Measurements from ENCODE around the gene SPTBN5. TPM values are rescaled to one million over a fixed set of nuclear protein-coding genes. Genes with fewer than 3 reads are reported as not detected.
A peak's percentile ranks its signal among the peaks of the same experiment; 100 is the strongest.

Gene SPTBN5
- total RNA-seq, 2 donors from 2014 or later = 0.52 to 3.0 TPM

DNA sequence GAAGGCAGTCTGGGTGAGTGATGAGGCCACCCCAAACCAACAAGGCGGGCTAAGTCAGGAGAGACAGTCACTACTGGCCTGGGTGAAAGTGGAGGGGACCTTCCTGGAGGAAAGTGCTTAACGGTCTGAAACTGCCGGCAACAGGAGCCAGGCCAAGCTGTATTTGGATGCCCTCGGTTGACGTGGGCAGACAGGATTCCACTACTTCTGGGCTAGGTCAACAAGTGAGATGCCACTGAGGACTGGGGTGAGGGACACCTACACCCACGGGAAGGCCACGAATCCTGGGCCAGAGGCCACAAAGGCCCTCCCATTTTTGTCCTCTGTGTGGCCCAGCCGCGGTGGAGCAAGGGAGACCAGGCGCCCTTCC is 12.3 kb downstream of the SPTBN5 start:
- Histone ChIP-seq H3K4me1 (peaks cover 19% of the 10 kb centered on the region), H3K27ac (no peak overlapping the region), H3K27me3 (no peaks in the 10 kb centered on the region), H3K4me3 (no peak overlapping the region), H3K9me3 (no peaks in the 10 kb centered on the region), H3K36me3 (replicated peaks in 1 of 2; ENCODE audit: insufficient read depth in 1 of 2, low read depth in 2 of 2) (no peaks in the 10 kb centered on the region)
- DNase-seq (no peak), ATAC-seq (peak; percentile 5)
- TF ChIP-seq, protein P1, sequence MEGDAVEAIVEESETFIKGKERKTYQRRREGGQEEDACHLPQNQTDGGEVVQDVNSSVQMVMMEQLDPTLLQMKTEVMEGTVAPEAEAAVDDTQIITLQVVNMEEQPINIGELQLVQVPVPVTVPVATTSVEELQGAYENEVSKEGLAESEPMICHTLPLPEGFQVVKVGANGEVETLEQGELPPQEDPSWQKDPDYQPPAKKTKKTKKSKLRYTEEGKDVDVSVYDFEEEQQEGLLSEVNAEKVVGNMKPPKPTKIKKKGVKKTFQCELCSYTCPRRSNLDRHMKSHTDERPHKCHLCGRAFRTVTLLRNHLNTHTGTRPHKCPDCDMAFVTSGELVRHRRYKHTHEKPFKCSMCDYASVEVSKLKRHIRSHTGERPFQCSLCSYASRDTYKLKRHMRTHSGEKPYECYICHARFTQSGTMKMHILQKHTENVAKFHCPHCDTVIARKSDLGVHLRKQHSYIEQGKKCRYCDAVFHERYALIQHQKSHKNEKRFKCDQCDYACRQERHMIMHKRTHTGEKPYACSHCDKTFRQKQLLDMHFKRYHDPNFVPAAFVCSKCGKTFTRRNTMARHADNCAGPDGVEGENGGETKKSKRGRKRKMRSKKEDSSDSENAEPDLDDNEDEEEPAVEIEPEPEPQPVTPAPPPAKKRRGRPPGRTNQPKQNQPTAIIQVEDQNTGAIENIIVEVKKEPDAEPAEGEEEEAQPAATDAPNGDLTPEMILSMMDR (IDR thresholded peaks at IDR 0.05) = no peak
- 52 to 74% methylated on average over 3 to 10 of the region's 10 CpGs for WGBS, 2 donors
- intact Hi-C loops (cut with DNase I) = no loop called here

DNA sequence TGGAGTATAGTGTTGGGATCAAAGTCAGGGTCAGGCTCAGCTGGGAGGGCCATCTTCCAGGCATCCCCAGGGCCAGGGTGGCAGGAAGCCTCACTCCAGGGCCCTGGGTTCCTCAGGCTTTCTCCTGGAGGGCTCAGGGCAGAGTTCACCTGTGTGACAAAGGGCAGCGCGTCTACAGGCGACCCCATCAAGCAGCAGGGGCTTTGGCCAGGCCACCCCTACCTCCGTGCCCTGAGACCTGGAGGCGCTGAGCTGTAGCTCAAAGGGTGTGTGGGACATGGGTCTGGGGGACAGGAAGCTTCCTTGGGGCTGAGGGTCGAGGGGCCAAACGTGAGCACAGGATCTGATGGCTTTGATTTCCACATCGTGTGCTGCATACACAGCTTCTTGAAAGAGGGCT is 12.8 kb downstream of the SPTBN5 start:
- ATAC-seq (no peak), DNase-seq (no peak)

DNA sequence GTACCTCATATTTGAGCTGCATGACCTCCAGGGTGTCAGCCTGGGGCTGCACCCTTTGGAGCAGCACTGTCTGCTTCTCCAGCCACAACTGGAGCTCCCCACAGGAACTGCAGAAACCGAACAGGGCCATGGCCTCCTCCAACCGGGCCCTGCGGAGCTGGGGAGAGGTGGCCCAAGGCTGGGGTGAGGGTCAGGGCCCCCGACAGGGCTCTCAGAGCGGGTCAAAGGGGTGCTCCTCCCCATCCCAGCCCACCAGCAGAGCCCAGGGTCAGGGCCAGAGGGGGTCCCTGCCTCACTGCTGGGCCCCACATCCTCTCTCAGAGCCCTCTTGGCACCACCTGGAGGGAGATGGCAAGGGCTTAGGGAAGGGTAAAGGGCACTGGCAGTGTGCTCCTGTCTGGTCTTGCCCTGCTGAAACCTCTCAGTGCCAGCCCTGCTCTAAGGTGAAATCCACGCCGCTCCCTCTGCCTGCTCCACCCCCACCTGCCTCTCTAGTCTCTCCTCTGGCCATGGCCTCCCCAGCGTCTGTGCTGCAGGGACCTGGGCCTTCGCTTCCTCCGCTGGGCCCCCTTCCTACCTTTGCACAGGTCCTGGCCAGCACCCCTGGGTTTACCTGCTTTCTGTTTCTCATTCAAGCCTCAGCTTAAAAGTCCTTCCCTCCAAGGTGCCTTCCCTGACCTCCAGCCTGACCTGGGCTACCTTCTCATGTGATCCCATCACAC is 13.5 kb downstream of the SPTBN5 start:
- Histone ChIP-seq H3K27ac (no peak overlapping the region), H3K36me3 (replicated peaks in 1 of 2; ENCODE audit: insufficient read depth in 1 of 2, low read depth in 2 of 2) (no peaks in the 10 kb centered on the region), H3K27me3 (no peaks in the 10 kb centered on the region), H3K4me1 (peaks cover 19% of the 10 kb centered on the region), H3K4me3 (no peak overlapping the region), H3K9me3 (no peaks in the 10 kb centered on the region)
- intact Hi-C loops (cut with DNase I) = no loop called here
- no peak for DNase-seq
- no peak for ATAC-seq
- TF ChIP-seq POLR2A (IDR thresholded peaks at IDR 0.05) = no peak
- TF ChIP-seq, protein P1 (IDR thresholded peaks at IDR 0.05) = no peak
- 93 to 98% methylated on average over 5 to 10 of the region's 10 CpGs for WGBS, 2 donors

More for the DNA sequence above, 12.8 kb downstream of the SPTBN5 start:
- intact Hi-C loops (cut with DNase I) = no loop called here
- 94 to 95% methylated on average over 5 to 8 of the region's 8 CpGs for WGBS, 2 donors
- Histone ChIP-seq H3K4me3 (no peak overlapping the region), H3K36me3 (replicated peaks in 1 of 2; ENCODE audit: insufficient read depth in 1 of 2, low read depth in 2 of 2) (no peaks in the 10 kb centered on the region), H3K9me3 (no peaks in the 10 kb centered on the region), H3K27ac (no peak overlapping the region), H3K27me3 (no peaks in the 10 kb centered on the region), H3K4me1 (peaks cover 19% of the 10 kb centered on the region)
- TF ChIP-seq, protein P1 (IDR thresholded peaks at IDR 0.05) = no peak
- no peak for TF ChIP-seq POLR2A (IDR thresholded peaks at IDR 0.05)

DNA sequence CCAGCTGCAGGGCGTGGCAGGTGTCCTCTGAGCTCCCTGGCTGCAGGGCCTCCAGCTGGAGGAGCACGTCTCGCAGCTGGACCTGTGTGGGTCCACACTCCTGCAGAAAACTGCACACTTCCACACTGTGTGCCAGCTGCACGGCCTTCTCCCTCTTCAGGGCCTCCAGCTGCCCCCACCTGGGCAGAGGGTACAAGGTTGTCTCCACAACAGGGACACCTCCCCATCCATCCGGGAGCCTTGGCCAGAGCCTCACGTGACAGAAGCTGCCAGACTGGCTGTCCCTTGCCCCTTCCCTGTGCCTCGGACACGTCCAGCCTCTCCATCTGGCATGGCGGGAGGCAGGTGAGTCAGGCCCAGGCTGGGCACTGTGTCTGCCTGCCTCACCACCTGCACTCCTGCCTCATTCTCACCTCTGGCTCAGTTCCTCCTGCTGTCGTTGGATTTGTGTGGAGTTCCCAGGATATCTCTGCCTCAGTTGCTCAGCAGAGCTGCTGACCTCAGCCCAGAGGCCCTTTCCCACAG is 14.5 kb downstream of the SPTBN5 start:
- TF ChIP-seq POLR2A (IDR thresholded peaks at IDR 0.05) = no peak
- TF ChIP-seq, protein P1 (IDR thresholded peaks at IDR 0.05) = no peak
- WGBS, 2 donors = 86 to 89% methylated on average over 10 of the region's 10 CpGs
- Histone ChIP-seq H3K9me3 (no peaks in the 10 kb centered on the region), H3K27me3 (no peaks in the 10 kb centered on the region), H3K4me3 (no peak overlapping the region), H3K36me3 (replicated peaks in 1 of 2; ENCODE audit: insufficient read depth in 1 of 2, low read depth in 2 of 2) (no peaks in the 10 kb centered on the region), H3K27ac (no peak overlapping the region), H3K4me1 (peaks cover 19% of the 10 kb centered on the region)
- no peak for DNase-seq
- ATAC-seq = no peak
- intact Hi-C loops (cut with DNase I) = no loop called here

DNA sequence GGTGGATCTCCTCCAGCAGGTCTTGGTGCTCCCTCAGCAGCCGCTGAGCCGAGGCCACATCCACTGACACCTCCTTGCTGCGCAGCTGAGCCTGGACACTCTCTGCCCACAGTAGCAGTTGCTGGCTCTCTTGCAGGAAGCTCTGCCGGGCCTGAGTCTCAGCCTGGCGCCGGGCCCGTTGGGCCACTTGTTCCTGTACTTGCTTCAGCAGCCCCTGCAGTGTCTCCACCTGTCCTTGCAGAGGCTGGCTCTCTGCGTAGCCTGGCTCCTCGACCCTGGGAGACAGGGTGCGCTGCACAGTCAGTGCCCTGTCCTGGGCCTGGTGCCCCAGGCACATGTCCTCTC is 15.5 kb downstream of the SPTBN5 start:
- no peaks in the 10 kb centered on the region for H3K9me3 ChIP-seq
- TF ChIP-seq POLR2A (IDR thresholded peaks at IDR 0.05) = no peak
- TF ChIP-seq, protein P1 (IDR thresholded peaks at IDR 0.05) = no peak
- WGBS, 2 donors = 89 to 91% methylated on average over 8 to 9 of the region's 10 CpGs
- H3K27ac ChIP-seq = no peak overlapping the region
- H3K4me3 ChIP-seq = no peak overlapping the region
- no peak for ATAC-seq
- no peak for DNase-seq
- H3K36me3 ChIP-seq (replicated peaks in 1 of 2; ENCODE audit: insufficient read depth in 1 of 2, low read depth in 2 of 2) = no peaks in the 10 kb centered on the region
- H3K27me3 ChIP-seq = no peaks in the 10 kb centered on the region
- intact Hi-C loops (cut with DNase I) = no loop called here
- peaks cover 18% of the 10 kb centered on the region for H3K4me1 ChIP-seq
